ENCODE measurements around the gene ALDH1L1.

ALDH1L1 gene

DNA sequence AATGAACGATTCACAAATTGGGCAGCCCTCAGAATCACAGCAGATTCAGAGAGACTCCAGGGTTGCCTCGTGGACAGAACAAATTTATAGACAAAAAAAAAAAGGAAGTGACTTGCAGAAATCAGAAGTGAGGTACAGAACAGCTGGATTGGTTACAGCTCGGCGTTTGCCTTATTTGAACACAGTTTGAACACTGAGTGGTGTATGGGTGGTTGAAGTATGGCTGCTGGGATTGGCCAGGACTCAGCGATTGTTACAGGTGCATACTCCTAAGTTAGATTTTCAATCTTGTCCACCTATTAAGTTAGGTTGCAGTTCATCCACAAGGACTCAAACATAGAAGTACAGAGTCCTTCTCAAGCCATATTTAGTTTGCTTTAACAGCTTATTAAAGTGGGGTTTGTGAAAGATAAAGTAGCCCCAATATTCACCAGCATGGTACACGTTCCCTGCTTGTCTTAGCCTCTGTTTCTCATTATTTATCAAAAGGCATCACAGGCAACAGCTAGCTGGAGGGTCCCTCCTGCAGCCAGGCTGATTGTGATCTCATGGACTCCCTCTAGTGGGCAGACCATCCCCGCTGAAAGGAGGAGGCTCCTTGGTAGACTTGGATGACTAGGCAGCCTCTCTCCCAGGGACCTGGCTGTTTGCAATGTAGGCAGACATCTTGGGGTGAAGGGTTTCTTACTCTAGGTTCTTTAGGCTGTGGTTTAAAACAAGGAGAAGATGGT is 17.6 kb upstream of the ALDH1L1 start:
- peak; percentile 27 for DNase-seq (ENCODE audit: low read depth)
- H3K4me3 ChIP-seq (ENCODE audit: low read depth, low read length): no peak overlapping the region
- TF ChIP-seq, protein P1, sequence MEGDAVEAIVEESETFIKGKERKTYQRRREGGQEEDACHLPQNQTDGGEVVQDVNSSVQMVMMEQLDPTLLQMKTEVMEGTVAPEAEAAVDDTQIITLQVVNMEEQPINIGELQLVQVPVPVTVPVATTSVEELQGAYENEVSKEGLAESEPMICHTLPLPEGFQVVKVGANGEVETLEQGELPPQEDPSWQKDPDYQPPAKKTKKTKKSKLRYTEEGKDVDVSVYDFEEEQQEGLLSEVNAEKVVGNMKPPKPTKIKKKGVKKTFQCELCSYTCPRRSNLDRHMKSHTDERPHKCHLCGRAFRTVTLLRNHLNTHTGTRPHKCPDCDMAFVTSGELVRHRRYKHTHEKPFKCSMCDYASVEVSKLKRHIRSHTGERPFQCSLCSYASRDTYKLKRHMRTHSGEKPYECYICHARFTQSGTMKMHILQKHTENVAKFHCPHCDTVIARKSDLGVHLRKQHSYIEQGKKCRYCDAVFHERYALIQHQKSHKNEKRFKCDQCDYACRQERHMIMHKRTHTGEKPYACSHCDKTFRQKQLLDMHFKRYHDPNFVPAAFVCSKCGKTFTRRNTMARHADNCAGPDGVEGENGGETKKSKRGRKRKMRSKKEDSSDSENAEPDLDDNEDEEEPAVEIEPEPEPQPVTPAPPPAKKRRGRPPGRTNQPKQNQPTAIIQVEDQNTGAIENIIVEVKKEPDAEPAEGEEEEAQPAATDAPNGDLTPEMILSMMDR (IDR thresholded peaks at IDR 0.05; ENCODE audit: control insufficient read depth, extremely low read depth, insufficient read depth): peak; percentile 73

DNA sequence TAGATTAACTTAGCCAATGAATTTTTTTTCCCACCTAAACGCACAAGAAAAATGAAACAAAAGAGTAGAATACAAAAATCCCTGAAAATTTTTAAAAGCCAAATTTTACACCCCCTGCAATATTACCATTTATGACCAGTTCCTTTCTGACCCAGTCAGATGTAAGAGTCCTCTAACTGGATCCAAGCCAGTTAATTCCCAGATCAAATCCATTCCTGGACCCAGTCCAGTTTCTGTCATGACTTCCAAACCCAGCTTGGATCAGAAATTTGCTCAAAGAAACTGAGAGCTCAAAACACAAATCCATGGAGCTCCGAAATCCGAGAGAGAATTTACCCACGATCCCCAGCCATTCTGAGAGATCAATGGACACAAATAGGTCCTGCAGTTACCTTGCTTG is 17.0 kb upstream of the ALDH1L1 start:
- TF ChIP-seq, protein P1 (IDR thresholded peaks at IDR 0.05; ENCODE audit: control insufficient read depth, extremely low read depth, insufficient read depth): no peak
- H3K4me3 ChIP-seq (ENCODE audit: low read depth, low read length): no peak overlapping the region

DNA sequence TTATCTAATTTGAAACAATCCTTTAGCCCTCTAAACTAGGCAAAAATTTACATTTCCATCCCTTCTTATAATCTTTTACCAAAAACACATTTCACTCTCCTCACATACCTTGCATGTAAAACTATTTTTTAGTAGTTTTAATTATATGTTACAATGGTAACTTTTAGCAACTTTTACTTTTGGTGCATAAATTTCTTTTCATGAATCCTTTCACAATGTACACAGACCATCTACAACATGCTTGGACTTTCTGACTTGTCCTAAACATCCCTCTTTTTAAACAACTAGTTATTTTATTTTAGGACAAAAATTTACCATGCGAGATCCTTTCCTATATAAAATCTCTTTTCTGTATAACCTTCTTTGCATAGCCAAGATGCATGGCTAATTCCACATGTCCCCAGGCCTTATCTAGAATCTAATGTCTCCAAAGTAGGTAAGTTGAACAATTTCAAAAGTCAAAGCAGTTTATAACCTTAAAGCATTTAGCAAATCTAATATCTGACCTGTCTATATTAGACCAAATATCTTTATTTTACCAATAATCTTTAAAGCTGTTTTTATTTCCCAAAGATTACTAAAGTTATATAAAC is 14.4 kb upstream of the ALDH1L1 start:
- TF ChIP-seq, protein P1 (IDR thresholded peaks at IDR 0.05; ENCODE audit: control insufficient read depth, extremely low read depth, insufficient read depth): no peak
- no peak overlapping the region for H3K4me3 ChIP-seq (ENCODE audit: low read depth, low read length)
- no peak for DNase-seq (ENCODE audit: low read depth)

More for the DNA sequence above, 17.0 kb upstream of the ALDH1L1 start:
- DNase-seq (ENCODE audit: low read depth): no peak

DNA sequence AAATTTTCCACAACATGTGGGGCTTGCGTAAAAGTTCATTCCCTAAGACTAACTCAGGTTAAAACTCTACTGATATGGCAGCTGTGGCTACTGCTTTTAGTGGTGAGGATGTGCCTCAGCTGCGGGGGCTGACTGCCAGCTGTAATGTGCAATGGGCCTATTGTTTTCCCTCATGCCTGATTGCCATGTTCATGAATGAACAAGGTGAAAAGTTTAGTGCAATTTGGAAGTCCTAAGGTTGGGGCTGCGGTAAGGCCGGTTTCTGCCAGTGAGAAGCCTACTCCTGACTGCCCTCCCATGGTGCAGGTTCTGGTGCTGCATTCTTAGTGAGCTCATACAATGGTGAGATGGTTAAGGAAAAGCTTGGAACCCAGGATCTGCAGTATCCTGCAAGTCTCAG is 10.9 kb upstream of the ALDH1L1 start:
- H3K4me3 ChIP-seq (ENCODE audit: low read depth, low read length): no peak overlapping the region
- DNase-seq (ENCODE audit: low read depth): no peak
- TF ChIP-seq, protein P1 (IDR thresholded peaks at IDR 0.05; ENCODE audit: control insufficient read depth, extremely low read depth, insufficient read depth): no peak

GRCh38 chr3:126187920-126188319 is 7.5 kb upstream of the ALDH1L1 start:
- H3K4me3 ChIP-seq (ENCODE audit: low read depth, low read length): no peak overlapping the region
- TF ChIP-seq, protein P1 (IDR thresholded peaks at IDR 0.05; ENCODE audit: control insufficient read depth, extremely low read depth, insufficient read depth): no peak
- no peak for DNase-seq (ENCODE audit: low read depth)

DNA sequence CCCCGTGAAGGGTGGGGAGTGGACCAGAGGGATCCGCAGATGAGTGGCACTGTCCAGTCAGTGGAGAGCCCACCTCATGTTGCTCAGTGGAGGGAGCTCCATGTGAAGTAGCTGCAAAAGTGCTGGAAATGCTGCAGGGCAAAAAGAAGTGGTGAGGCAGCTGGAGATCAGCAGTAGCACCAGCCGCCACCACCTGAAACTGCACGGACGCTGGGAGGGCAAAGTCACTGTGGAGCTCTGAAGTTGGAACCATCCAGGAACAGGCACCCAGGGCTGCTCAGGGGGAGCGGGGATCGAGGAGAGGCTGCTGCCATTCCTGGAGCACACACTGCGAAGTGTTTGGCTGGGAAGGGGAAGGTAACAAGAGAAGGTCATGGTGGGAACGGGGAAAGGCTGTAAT is 6.4 kb upstream of the ALDH1L1 start:
- TF ChIP-seq, protein P1 (IDR thresholded peaks at IDR 0.05; ENCODE audit: control insufficient read depth, extremely low read depth, insufficient read depth): no peak
- H3K4me3 ChIP-seq (ENCODE audit: low read depth, low read length): no peak overlapping the region
- DNase-seq (ENCODE audit: low read depth): no peak

Measured in LNCaP clone FGC (cell line).